CD14-positive monocyte (primary cell): ENCODE data around the gene MPP2. TPM values are rescaled to one million over a fixed set of nuclear protein-coding genes. Genes with fewer than 3 reads are reported as not detected.
A peak's percentile ranks its signal among the peaks of the same experiment; 100 is the strongest.

Experiments used
- DNase-seq, 3 donors: peaks; one replicate each; pipeline ENCODE4 v3.0.0-alpha.2; 2011 to 2022
- H2AFZ ChIP-seq: 2 replicates; pipeline ENCODE4 v1.6.0; 2012; ENCODE audit warnings: mild to moderate bottlenecking, low read depth, low read length, inconsistent platforms; ENCODE audit not compliant: insufficient read depth, poor library complexity, severe bottlenecking
- H3K27ac ChIP-seq, 2 donors: 1 replicate in 1 of 2; 2 replicates in 1 of 2; pipeline ENCODE4 v1.5.1; 2012 to 2013; ENCODE audit warnings: low read length in 2 of 2, control low read depth in 1 of 2, inconsistent platforms in 1 of 2, low read depth in 1 of 2, mild to moderate bottlenecking in 1 of 2
- H3K27me3 ChIP-seq, 2 donors: one replicate each; pipeline versions ENCODE4 v1.6.0 to v1.6.1; 2011 to 2013; ENCODE audit warnings: low read length in 2 of 2; ENCODE audit not compliant: control insufficient read depth in 2 of 2, insufficient read depth in 2 of 2
- H3K36me3 ChIP-seq, 2 donors: replicated peaks in 1 of 2; 1 replicate in 1 of 2; 2 replicates in 1 of 2; pipeline versions ENCODE4 v1.5.1 to v1.6.1; 2012 to 2013; ENCODE audit warnings: low read length in 2 of 2, control low read depth in 1 of 2, inconsistent platforms in 1 of 2, mild to moderate bottlenecking in 1 of 2; ENCODE audit not compliant: insufficient read depth in 2 of 2, control insufficient read depth in 1 of 2
- H3K4me1 ChIP-seq, 2 donors: 1 replicate in 1 of 2; 2 replicates in 1 of 2; pipeline versions ENCODE4 v1.5.1 to v1.6.1; 2012 to 2013; ENCODE audit warnings: low read length in 2 of 2, control low read depth in 1 of 2, inconsistent platforms in 1 of 2, mild to moderate bottlenecking in 1 of 2, moderate library complexity in 1 of 2; ENCODE audit not compliant: insufficient read depth in 2 of 2, control insufficient read depth in 1 of 2
- H3K4me2 ChIP-seq: replicated peaks from 2 replicates; pipeline ENCODE3; 2012; ENCODE audit warnings: low read length, moderate library complexity, mild to moderate bottlenecking; ENCODE audit not compliant: poor library complexity, severe bottlenecking; ENCODE audit errors: extremely low read depth
- H3K4me3 ChIP-seq, 3 experiments: fragments of 200-600 bp in 1 of 3; sonication (generic) in 1 of 3; replicated peaks in 1 of 3; 1 replicate in 2 of 3; 2 replicates in 1 of 3; pipeline ENCODE4 v1.5.1; 2011 to 2013; ENCODE audit warnings: low read length in 3 of 3, mild to moderate bottlenecking in 3 of 3, control low read depth in 2 of 3, low read depth in 2 of 3, inconsistent platforms in 1 of 3, moderate library complexity in 1 of 3
- H3K79me2 ChIP-seq: 2 replicates; pipeline ENCODE4 v1.6.0; 2012; ENCODE audit warnings: mild to moderate bottlenecking, control low read depth, inconsistent platforms, low read length, moderate library complexity; ENCODE audit not compliant: insufficient read depth
- H3K9ac ChIP-seq: 2 replicates; pipeline ENCODE4 v1.6.0; 2017; ENCODE audit warnings: low read length, mild to moderate bottlenecking; ENCODE audit not compliant: insufficient read depth, poor library complexity, severe bottlenecking
- H3K9me3 ChIP-seq, 2 donors: replicated peaks in 1 of 2; 1 replicate in 1 of 2; 2 replicates in 1 of 2; pipeline versions ENCODE4 v1.5.1 to v1.6.1; 2012 to 2013; ENCODE audit warnings: low read length in 2 of 2, control low read depth in 1 of 2; ENCODE audit not compliant: control insufficient read depth in 1 of 2, insufficient read depth in 1 of 2
- H4K20me1 ChIP-seq: 2 replicates; pipeline ENCODE4 v1.6.0; 2012; ENCODE audit warnings: mild to moderate bottlenecking, low read length, control low read depth, moderate library complexity; ENCODE audit not compliant: insufficient read depth
- H3K27ac Mint-ChIP-seq, 7 donors: one replicate each; pipeline ENCODE4 v1.8.0; 2020; ENCODE audit warnings: mild to moderate bottlenecking in 7 of 7, mixed read lengths in 7 of 7, moderate library complexity in 6 of 7, inconsistent platforms in 2 of 7
- H3K27me3 Mint-ChIP-seq, 3 donors: one replicate each; pipeline ENCODE4 v1.8.0; 2021 to 2022; ENCODE audit warnings: low read depth in 3 of 3, mild to moderate bottlenecking in 3 of 3, mixed read lengths in 3 of 3, moderate library complexity in 3 of 3, inconsistent platforms in 1 of 3
- H3K36me3 Mint-ChIP-seq, 2 donors: one replicate each; pipeline ENCODE4 v1.8.0; 2020; ENCODE audit warnings: mixed read lengths in 2 of 2, inconsistent platforms in 1 of 2, mild to moderate bottlenecking in 1 of 2
- H3K4me1 Mint-ChIP-seq: one replicate; pipeline ENCODE4 v1.8.0; 2020; ENCODE audit warnings: mild to moderate bottlenecking, mixed read lengths
- H3K4me3 Mint-ChIP-seq, 2 donors: one replicate each; pipeline ENCODE4 v1.8.0; 2020; ENCODE audit warnings: mild to moderate bottlenecking in 2 of 2, mixed read lengths in 2 of 2, moderate library complexity in 1 of 2
- H3K9me3 Mint-ChIP-seq, 7 donors: one replicate each; pipeline ENCODE4 v1.8.0; 2020 to 2022; ENCODE audit warnings: mixed read lengths in 7 of 7, mild to moderate bottlenecking in 6 of 7, moderate library complexity in 6 of 7, inconsistent platforms in 2 of 7
- WGBS: methylation state at CpG from one replicate; pipeline ENCODE4 v1.1.5; 2013; ENCODE audit warnings: missing lambda C conversion rate; ENCODE audit not compliant: insufficient coverage; 5-methylcytosine and 5-hydroxymethylcytosine counted together
- intact Hi-C, 2 donors: fragments of 100-400 bp; cut with micrococcal nuclease; formaldehyde crosslinking; loops; one replicate each; pipeline versions ENCODE4 v1.15.0 to v1.15.1; 2023
- polyA plus RNA-seq, 3 donors: library from polyadenylated mRNA; depleted of rRNA in 1 of 3; unstranded in 2 of 3; stranded (reverse) in 1 of 3; fragments of 300-500 nt in 2 of 3; fragments of >200 nt in 1 of 3; fragmentation: Illumina TruSeq in 2 of 3; gene quantifications; 1 replicate in 2 of 3; 2 replicates in 1 of 3; pipeline ENCODE4 v1.2.3, GENCODE V29; 2012 to 2021
- TF ChIP-seq, protein P1 (sequence below): fragments of 200-600 bp; IDR thresholded peaks from one replicate; pipeline ENCODE4 v1.8.0; 2022; ENCODE audit warnings: antibody characterized with exemption, mild to moderate bottlenecking

The MPP2 gene
- polyA plus RNA-seq, 3 donors = not detected

DNA sequence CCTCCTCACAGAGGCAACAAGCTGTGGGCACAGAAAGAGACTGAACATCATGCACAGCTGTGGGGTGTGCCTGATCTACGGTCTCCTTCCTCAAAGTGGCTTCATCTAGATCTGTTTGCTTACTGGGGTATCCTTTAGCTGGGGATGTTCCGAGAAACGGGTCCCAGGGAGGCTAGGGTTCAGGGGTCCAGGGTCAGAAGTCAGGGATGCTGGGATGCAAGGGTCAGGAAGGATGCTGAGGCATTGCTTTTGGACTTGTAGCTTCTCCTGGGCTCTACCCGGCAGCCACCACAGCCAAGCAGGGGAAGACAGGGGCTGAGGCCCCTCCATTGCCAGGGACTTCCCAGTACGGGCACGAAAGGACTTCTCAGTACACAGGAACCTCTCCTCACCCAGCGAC, 53.8 kb downstream of the MPP2 start:
- H3K9ac ChIP-seq = no peak overlapping the region
- WGBS = 78% methylated on average over 7 of the region's 7 CpGs
- TF ChIP-seq, protein P1, sequence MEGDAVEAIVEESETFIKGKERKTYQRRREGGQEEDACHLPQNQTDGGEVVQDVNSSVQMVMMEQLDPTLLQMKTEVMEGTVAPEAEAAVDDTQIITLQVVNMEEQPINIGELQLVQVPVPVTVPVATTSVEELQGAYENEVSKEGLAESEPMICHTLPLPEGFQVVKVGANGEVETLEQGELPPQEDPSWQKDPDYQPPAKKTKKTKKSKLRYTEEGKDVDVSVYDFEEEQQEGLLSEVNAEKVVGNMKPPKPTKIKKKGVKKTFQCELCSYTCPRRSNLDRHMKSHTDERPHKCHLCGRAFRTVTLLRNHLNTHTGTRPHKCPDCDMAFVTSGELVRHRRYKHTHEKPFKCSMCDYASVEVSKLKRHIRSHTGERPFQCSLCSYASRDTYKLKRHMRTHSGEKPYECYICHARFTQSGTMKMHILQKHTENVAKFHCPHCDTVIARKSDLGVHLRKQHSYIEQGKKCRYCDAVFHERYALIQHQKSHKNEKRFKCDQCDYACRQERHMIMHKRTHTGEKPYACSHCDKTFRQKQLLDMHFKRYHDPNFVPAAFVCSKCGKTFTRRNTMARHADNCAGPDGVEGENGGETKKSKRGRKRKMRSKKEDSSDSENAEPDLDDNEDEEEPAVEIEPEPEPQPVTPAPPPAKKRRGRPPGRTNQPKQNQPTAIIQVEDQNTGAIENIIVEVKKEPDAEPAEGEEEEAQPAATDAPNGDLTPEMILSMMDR = no peak
- Mint-ChIP-seq H3K36me3 (no peaks in the 10 kb centered on the region), H3K9me3 (peaks cover 0 to 9% (median 2%) of the 10 kb centered on the region in 7 donors), H3K27ac (peak overlapping the region in 1 of 7 donors; percentile 62), H3K4me1 (peaks cover 9% of the 10 kb centered on the region), H3K4me3 (no peak overlapping the region), H3K27me3 (peaks cover 5 to 14% (median 8%) of the 10 kb centered on the region in 3 donors)
- no peaks in the 10 kb centered on the region for H3K36me3 ChIP-seq
- peaks cover 0 to 7% of the 10 kb centered on the region in 2 donors for H3K9me3 ChIP-seq
- no peak overlapping the region for H3K4me2 ChIP-seq
- no peaks in the 10 kb centered on the region for H3K4me1 ChIP-seq
- H3K27ac ChIP-seq = no peak overlapping the region
- intact Hi-C loops = no loop called here
- H3K27me3 ChIP-seq = no peaks in the 10 kb centered on the region
- H3K4me3 ChIP-seq = no peak overlapping the region
- DNase-seq = no peak
- H2AFZ ChIP-seq = no peak overlapping the region
- no peaks in the 10 kb centered on the region for H4K20me1 ChIP-seq
- H3K79me2 ChIP-seq = no peaks in the 10 kb centered on the region

DNA sequence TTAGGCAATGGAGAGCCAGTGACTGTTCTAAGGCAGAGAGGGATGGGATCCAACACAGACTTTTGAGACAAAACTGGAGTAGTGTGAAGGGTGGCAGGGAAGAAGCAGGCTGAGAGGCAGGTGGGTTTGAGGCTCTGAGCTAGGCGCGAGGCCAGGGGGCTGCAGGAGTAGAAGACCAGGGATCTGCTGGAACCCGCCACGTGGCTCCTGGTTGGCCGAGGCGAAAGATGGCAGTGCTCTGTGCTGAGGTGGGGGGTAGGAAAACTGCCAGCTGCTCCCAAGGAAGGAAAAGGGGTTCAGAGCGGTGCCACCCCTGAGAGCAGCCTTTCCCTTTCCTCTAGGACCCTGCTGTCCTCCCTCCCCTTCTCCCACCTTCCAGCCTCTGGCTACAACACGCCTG, 54.8 kb downstream of the MPP2 start:
- H2AFZ ChIP-seq = no peak overlapping the region
- WGBS = 98% methylated on average over 3 of the region's 8 CpGs
- H3K27me3 Mint-ChIP-seq = peaks cover 5 to 12% (median 8%) of the 10 kb centered on the region in 3 donors
- no peaks in the 10 kb centered on the region for H3K36me3 ChIP-seq
- H3K79me2 ChIP-seq = no peaks in the 10 kb centered on the region
- no peak overlapping the region for H3K4me2 ChIP-seq
- H3K27ac Mint-ChIP-seq = no peak overlapping the region
- TF ChIP-seq, protein P1 = no peak
- H3K4me3 ChIP-seq = no peak overlapping the region
- H3K4me1 ChIP-seq = no peaks in the 10 kb centered on the region
- H3K27me3 ChIP-seq = no peaks in the 10 kb centered on the region
- intact Hi-C loops = no loop called here
- no peak overlapping the region for H3K27ac ChIP-seq
- peaks cover 0 to 9% (median 2%) of the 10 kb centered on the region in 7 donors for H3K9me3 Mint-ChIP-seq
- no peak for DNase-seq
- H3K36me3 Mint-ChIP-seq = no peaks in the 10 kb centered on the region
- no peak overlapping the region for H3K9ac ChIP-seq
- peaks cover 8% of the 10 kb centered on the region for H3K4me1 Mint-ChIP-seq
- no peak overlapping the region for H3K4me3 Mint-ChIP-seq
- H3K9me3 ChIP-seq = peaks cover 0 to 5% of the 10 kb centered on the region in 2 donors
- H4K20me1 ChIP-seq = no peaks in the 10 kb centered on the region
